SK-N-MC (cell line): ENCODE measurements around the gene PCDHA10.

ENCODE experiments used
- DNase-seq: peaks from one replicate; pipeline ENCODE4 v3.0.0-alpha.2; 2011; ENCODE audit warnings: low read depth, low spot score
- H3K27ac ChIP-seq: fragments of 200-600 bp; sonication (generic); 2 replicates; pipeline ENCODE4 v1.5.1; 2016; ENCODE audit warnings: mixed run types
- H3K36me3 ChIP-seq: fragments of 200-600 bp; sonication (generic); 2 replicates; pipeline ENCODE4 v1.6.1; 2017; ENCODE audit warnings: antibody characterized with exemption, low read length, mixed read lengths; ENCODE audit not compliant: insufficient read depth
- H3K4me3 ChIP-seq: fragments of 200-600 bp; sonication (generic); 2 replicates; pipeline ENCODE4 v1.5.1; 2016
- H3K9ac ChIP-seq: fragments of 200-600 bp; sonication (generic); 2 replicates; pipeline ENCODE4 v1.8.0; 2017; ENCODE audit warnings: mixed run types, mixed read lengths; ENCODE audit not compliant: insufficient read length
- H3K9me3 ChIP-seq: fragments of 200-600 bp; sonication (generic); 2 replicates; pipeline ENCODE4 v1.6.1; 2017; ENCODE audit warnings: low read depth, mild to moderate bottlenecking, antibody characterized with exemption, low read length, moderate library complexity, mixed read lengths
- EZH2 ChIP-seq: fragments of 200-600 bp; sonication (generic); IDR thresholded peaks from one replicate; pipeline ENCODE4 v1.6.1; 2017; ENCODE audit warnings: antibody characterized with exemption
- FOXP2 ChIP-seq: optimal IDR thresholded peaks from 2 replicates; pipeline ENCODE3; 2011; ENCODE audit warnings: mild to moderate bottlenecking, moderate library complexity; ENCODE audit not compliant: insufficient read depth; ENCODE audit errors: extremely low read length, control extremely low read depth
- POLR2AphosphoS5 ChIP-seq: IDR thresholded peaks from 2 replicates; pipeline ENCODE4 v1.6.1; 2012; ENCODE audit warnings: mild to moderate bottlenecking, low read depth, low read length, borderline replicate concordance

The PCDHA10 gene

DNA sequence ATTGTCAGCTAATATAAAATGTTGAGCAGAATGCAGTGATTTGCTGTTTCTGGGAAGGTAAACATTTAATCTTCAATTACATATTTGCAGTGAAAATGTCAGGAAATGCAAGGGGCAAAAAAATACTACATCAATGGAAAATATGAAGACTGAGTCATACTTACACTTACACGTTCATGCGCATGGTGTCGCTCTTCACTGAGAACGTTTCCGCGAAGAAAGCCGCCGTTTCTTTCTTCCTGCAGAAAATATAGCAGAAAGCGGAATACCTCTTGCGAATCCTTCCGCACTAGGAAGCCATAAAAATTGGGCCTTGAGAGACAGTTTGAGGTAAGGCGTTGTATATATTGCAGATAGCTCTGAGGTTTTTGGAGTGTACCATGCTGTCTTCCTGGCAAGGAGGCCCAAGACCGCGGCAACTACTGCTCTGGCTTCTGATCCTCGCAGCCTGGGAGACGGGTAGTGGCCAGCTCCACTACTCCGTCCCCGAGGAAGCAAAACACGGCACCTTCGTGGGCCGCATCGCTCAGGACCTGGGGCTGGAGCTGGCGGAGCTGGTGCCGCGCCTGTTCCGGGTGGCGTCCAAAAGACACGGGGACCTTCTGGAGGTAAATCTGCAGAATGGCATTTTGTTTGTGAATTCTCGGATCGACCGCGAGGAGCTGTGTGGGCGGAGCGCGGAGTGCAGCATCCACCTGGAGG, 26.3 kb downstream of the PCDHA10 start, which contains the start of gene PCDHA13:
Gene PCDHA13, plus strand, starts transcription at position 236 of the 702 bp plus-strand sequence. Its CDS starts 145 bp downstream, at position 381.
- Histone ChIP-seq H3K27ac (no peak within 1 kb of the TSS), H3K4me3 (no peak within 1 kb of the TSS), H3K9ac (no peak within 1 kb of the TSS), H3K36me3 (no peaks in the 10 kb centered on the region), H3K9me3 (no peaks in the 10 kb centered on the region)
- no peak for TF ChIP-seq EZH2
- TF ChIP-seq POLR2AphosphoS5, result no peak
- TF ChIP-seq FOXP2, result no peak
- DNase-seq, result no peak

DNA sequence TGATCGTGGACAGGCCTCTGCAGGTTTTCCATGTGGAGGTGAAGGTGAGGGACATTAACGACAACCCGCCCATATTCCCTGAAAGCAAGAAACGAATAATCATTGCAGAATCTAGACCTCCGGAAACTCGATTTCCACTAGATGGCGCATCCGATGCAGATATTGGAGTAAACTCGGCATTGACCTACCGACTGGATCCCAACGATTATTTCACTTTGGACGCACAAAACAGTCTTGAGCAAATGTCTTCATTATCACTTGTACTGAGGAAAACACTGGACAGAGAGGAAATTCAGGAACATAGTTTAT, 26.8 kb downstream of the PCDHA10 start:
- H3K4me3 ChIP-seq, result no peak overlapping the region
- no peaks in the 10 kb centered on the region for H3K9me3 ChIP-seq
- H3K27ac ChIP-seq, result no peak overlapping the region
- TF ChIP-seq FOXP2 (no peak), POLR2AphosphoS5 (no peak), EZH2 (no peak)
- no peak for DNase-seq
- no peak overlapping the region for H3K9ac ChIP-seq
- H3K36me3 ChIP-seq, result no peaks in the 10 kb centered on the region

DNA sequence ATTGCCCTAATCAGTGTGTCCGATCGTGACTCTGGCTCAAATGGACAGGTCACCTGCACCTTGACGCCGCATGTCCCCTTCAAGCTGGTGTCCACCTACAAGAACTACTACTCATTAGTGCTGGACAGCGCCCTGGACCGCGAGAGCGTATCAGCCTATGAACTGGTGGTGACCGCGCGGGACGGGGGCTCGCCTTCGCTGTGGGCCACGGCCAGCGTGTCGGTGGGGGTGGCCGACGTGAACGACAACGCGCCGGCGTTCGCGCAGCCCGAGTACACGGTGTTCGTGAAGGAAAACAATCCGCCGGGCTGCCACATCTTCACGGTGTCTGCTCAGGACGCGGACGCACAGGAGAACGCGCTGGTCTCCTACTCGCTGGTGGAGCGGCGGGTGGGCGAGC, 27.7 kb downstream of the PCDHA10 start:
- H3K9me3 ChIP-seq, result no peaks in the 10 kb centered on the region
- no peak overlapping the region for H3K4me3 ChIP-seq
- TF ChIP-seq FOXP2 (no peak), POLR2AphosphoS5 (no peak), EZH2 (no peak)
- H3K36me3 ChIP-seq, result no peaks in the 10 kb centered on the region
- no peak overlapping the region for H3K27ac ChIP-seq
- DNase-seq, result no peak
- H3K9ac ChIP-seq, result no peak overlapping the region

DNA sequence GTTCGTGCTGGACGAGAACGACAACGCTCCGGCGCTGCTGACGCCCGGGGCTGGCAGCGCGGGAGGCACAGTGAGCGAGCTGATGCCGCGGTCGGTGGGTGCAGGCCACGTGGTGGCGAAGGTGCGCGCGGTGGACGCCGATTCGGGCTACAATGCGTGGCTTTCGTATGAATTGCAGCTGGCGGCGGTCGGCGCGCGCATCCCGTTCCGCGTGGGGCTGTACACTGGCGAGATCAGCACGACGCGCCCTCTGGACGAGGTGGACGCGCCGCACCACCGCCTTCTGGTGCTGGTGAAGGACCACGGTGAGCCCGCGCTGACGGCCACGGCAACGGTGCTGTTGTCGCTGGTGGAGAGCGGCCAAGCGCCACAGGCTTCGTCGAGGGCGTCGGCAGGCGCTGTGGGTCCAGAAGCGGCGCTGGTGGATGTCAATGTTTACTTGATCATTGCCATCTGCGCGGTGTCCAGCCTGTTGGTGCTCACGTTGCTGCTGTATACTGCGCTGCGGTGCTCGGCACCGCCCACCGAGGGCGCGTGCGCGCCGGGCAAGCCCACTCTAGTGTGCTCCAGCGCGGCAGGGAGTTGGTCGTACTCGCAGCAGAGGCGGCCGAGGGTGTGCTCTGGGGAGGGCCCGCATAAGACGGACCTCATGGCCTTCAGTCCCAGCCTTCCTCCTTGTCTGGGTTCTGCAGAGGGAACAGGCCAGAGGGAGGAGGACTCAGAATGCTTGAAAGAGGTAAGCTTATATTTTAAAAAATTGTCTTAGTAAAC, 28.4 kb downstream of the PCDHA10 start:
- TF ChIP-seq FOXP2 (no peak), EZH2 (no peak), POLR2AphosphoS5 (no peak)
- Histone ChIP-seq H3K9ac (no peak overlapping the region), H3K4me3 (no peak overlapping the region), H3K36me3 (no peaks in the 10 kb centered on the region), H3K9me3 (no peaks in the 10 kb centered on the region), H3K27ac (no peak overlapping the region)
- no peak for DNase-seq

DNA sequence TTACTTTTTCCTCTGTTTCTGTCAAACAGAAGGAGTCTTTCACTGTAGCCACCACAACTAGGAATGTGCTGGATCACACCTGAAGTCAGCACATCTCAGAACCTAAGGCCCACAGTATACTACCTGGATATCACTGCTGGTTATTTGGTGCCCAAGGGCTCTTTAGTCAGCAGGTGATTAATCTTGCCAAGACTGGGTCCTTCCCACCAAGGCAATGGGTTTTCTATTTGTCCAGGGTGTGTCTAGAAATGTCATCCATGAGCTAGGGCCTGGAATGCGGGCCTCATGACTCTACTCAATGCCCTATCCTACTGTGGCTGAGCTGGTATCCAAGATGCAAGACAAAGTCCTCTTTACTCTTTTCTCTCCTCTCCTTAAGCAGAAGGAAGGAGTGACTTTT, 60.6 kb downstream of the PCDHA10 start:
- TF ChIP-seq FOXP2 (no peak), EZH2 (no peak), POLR2AphosphoS5 (no peak)
- H3K36me3 ChIP-seq, result no peaks in the 10 kb centered on the region
- no peak overlapping the region for H3K9ac ChIP-seq
- H3K27ac ChIP-seq, result no peak overlapping the region
- no peaks in the 10 kb centered on the region for H3K9me3 ChIP-seq
- no peak for DNase-seq
- no peak overlapping the region for H3K4me3 ChIP-seq
